Activated T-cell treated with anti-CD3 and anti-CD28 coated beads, Interleukin-2, amount 50 U/mL, for 72 hours (primary cell): ENCODE measurements around the gene RGS13. TPM values are rescaled to one million over a fixed set of nuclear protein-coding genes. Genes with fewer than 3 reads are reported as not detected.

Experiments
- ATAC-seq, 2 donors: fragments of 150-1000 bp; cut with Tn5 transposase; replicated peaks in 1 of 2; 2 replicates each; pipeline ENCODE4 v1.10.0; 2021; ENCODE audit warnings: moderate library complexity in 2 of 2, mild to moderate bottlenecking in 1 of 2
- DNase-seq, 2 donors: peaks; one replicate each; pipeline ENCODE4 v3.0.0; 2021 to 2022; ENCODE audit warnings: mixed read lengths in 1 of 2
- H3K27ac Mint-ChIP-seq: one replicate; pipeline ENCODE4 v1.8.0; 2022; ENCODE audit warnings: mild to moderate bottlenecking, moderate library complexity, mixed read lengths
- H3K27me3 Mint-ChIP-seq: one replicate; pipeline ENCODE4 v1.8.0; 2022; ENCODE audit warnings: low read depth, mixed read lengths
- H3K36me3 Mint-ChIP-seq, 2 donors: one replicate each; pipeline ENCODE4 v1.8.0; 2022; ENCODE audit warnings: mixed read lengths in 2 of 2, mild to moderate bottlenecking in 1 of 2; ENCODE audit not compliant: insufficient read depth in 2 of 2
- H3K4me1 Mint-ChIP-seq: one replicate; pipeline ENCODE4 v1.8.0; 2022; ENCODE audit warnings: low read depth, mixed read lengths
- H3K4me3 Mint-ChIP-seq, 2 donors: one replicate each; pipeline ENCODE4 v1.8.0; 2022; ENCODE audit warnings: mild to moderate bottlenecking in 2 of 2, mixed read lengths in 2 of 2, moderate library complexity in 2 of 2
- H3K9me3 Mint-ChIP-seq, 2 donors: one replicate each; pipeline ENCODE4 v1.8.0; 2022; ENCODE audit warnings: mixed read lengths in 2 of 2
- total RNA-seq, 2 donors: library from RNA; stranded (reverse); gene quantifications; one replicate each; pipeline ENCODE4 v1.2.3, GENCODE V29; 2022

Gene RGS13
- total RNA-seq, result not detected

- DNase-seq, result no peak
- Mint-ChIP-seq H3K4me1 (no peaks in the 10 kb centered on the region), H3K4me3 (no peak within 1 kb of the TSS), H3K27ac (no peak within 1 kb of the TSS), H3K27me3 (peaks cover 31% of the 10 kb centered on the region), H3K9me3 (no peaks in the 10 kb centered on the region), H3K36me3 (no peaks in the 10 kb centered on the region)
- no peak for ATAC-seq
These were observed at the start of gene RGS13 for GRCh38 chr1:192635939-192636338. TSS of gene RGS13 (plus strand) at chr1:192636147. CDS start at chr1:192644335, 8,188 bp downstream.

- no peak for ATAC-seq
- no peak for DNase-seq
- Mint-ChIP-seq H3K4me1 (peaks cover 6% of the 10 kb centered on the region), H3K4me3 (no peak overlapping the region), H3K9me3 (no peaks in the 10 kb centered on the region), H3K27me3 (peaks cover 7% of the 10 kb centered on the region), H3K36me3 (no peaks in the 10 kb centered on the region), H3K27ac (no peak overlapping the region)
These were observed 48.3 kb upstream of the RGS13 start for GRCh38 chr1:192587386-192588266.

DNA sequence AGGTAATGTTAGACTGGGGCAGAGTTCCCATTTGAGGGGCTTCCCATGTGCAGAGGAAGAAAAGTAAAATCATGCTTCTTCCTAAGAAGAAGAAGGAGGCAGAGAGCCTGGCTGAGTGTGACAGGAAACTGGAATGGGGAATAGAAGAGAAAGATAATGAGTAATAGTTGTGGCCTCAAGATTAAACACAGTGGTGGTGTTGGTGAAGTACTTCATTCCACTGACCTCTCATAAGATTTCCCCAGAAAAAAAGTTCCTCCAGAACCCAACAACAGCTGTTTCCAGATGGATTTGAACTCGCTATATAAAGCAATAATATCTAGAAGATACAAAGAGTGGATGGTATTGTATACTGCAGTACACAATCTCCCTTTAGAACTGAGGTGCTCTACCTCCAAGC, 47.4 kb upstream of the RGS13 start:
- no peaks in the 10 kb centered on the region for H3K36me3 Mint-ChIP-seq
- H3K27me3 Mint-ChIP-seq, result peaks cover 7% of the 10 kb centered on the region
- no peak for ATAC-seq
- peaks cover 6% of the 10 kb centered on the region for H3K4me1 Mint-ChIP-seq
- no peak overlapping the region for H3K4me3 Mint-ChIP-seq
- no peak overlapping the region for H3K27ac Mint-ChIP-seq
- DNase-seq, result no peak
- no peaks in the 10 kb centered on the region for H3K9me3 Mint-ChIP-seq

DNA sequence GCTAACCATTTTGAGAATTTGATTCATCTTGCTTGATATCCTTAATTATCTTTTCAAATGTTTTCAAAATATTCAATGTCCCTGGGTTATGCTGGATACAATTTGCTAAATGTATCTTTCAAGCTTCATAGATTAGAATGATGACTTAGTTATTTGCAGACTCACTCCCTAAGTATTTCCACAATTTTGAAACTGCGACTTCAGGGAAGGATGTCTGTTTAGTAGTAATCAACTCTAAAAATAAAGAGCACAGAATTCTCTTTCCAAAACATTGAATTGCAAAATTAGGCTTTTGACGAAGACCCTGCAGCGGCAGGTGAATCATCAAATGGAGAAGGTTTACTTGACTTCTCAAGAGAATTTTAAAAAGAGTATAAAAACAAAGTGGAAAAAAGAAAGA, 46.1 kb upstream of the RGS13 start:
- peaks cover 12% of the 10 kb centered on the region for H3K4me1 Mint-ChIP-seq

DNA sequence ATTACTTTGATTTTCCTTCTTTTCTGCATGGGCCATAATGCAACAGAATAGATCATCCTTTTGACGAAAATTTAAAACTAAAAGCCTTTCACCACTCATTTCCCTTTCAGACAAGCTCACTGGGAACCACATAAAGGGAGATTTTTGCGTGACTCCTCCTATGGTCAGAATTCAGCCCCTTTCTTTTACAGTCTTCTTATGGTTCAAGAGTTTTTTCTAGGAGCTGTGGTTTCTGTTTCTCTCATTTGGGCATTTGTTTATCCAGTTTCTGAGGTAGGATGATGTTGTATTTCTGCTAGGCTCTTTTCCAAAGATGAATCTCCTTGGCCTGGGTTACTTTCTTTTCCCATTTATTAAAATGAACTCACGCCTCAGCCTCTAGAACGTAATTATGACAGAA, 43.4 kb upstream of the RGS13 start:
- no peaks in the 10 kb centered on the region for H3K9me3 Mint-ChIP-seq
- H3K4me1 Mint-ChIP-seq, result peaks cover 17% of the 10 kb centered on the region
- H3K4me3 Mint-ChIP-seq, result no peak overlapping the region
- DNase-seq, result no peak
- no peak for ATAC-seq
- H3K27me3 Mint-ChIP-seq, result peaks cover 21% of the 10 kb centered on the region
- no peaks in the 10 kb centered on the region for H3K36me3 Mint-ChIP-seq
- H3K27ac Mint-ChIP-seq, result no peak overlapping the region

More for the DNA sequence above, 46.1 kb upstream of the RGS13 start:
- ATAC-seq, result no peak
- no peak for DNase-seq
- H3K36me3 Mint-ChIP-seq, result no peaks in the 10 kb centered on the region
- no peak overlapping the region for H3K27ac Mint-ChIP-seq
- peaks cover 13% of the 10 kb centered on the region for H3K27me3 Mint-ChIP-seq
- H3K4me3 Mint-ChIP-seq, result no peak overlapping the region
- no peaks in the 10 kb centered on the region for H3K9me3 Mint-ChIP-seq

DNA sequence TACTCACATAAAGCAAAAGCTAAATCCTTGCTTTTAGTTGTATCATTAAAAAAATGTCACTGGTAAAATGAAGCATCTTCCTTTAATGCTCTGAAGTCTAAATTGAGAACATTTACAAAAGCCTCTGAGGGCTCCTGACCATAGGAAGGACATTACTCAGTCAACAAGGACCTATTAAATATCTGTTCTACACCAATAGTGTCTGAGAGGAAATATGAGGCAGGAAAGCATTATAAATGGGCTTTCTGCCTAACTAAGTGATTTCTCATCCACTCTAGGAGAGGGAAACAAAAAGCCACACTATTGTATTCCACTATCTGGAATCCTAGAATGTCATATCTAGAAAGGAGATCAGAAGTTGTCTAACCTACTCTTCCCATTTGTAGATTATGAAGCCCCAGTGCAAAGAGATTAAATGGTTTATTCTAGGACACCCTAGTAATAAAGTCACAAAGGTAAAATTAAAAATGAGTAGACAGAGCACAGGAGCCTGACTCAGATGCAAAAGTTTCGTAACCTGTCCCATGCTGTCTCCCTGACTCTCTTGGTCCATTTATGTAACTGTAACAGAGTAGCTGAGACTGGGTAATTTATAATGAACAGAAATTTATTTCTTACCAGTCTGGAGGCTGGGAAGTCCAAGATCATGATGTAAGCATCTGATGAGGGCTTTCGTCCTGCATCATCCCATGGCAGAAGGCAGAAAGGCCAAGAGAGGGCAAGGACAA, 42.8 kb upstream of the RGS13 start:
- Mint-ChIP-seq H3K27ac (no peak overlapping the region), H3K36me3 (no peaks in the 10 kb centered on the region), H3K27me3 (peaks cover 21% of the 10 kb centered on the region), H3K4me3 (no peak overlapping the region), H3K9me3 (no peaks in the 10 kb centered on the region), H3K4me1 (peaks cover 12% of the 10 kb centered on the region)
- ATAC-seq (no peak), DNase-seq (no peak)

DNA sequence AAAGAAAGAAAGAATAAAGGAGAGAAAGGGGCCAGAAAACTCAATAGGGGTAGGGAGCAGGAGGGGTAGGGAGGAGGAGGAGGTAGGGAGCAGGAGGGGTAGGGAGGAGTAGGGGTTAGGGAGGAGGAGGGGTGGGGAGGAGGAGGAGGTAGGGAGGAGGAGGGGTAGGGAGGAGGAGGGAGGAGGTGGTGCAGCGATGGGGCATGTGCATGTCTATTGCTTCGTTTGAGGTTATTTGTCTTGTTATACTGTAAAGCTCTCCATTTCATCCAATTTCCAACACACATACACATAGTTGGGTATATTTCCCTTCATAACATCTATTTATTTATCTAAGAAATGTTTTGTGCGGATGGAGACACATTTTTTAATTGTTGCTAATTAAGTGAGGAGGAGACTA, 40.6 kb upstream of the RGS13 start:
- H3K27me3 Mint-ChIP-seq, result peaks cover 17% of the 10 kb centered on the region
- H3K36me3 Mint-ChIP-seq, result no peaks in the 10 kb centered on the region
- no peak overlapping the region for H3K27ac Mint-ChIP-seq
- no peak for ATAC-seq
- no peak for DNase-seq
- H3K4me1 Mint-ChIP-seq, result peaks cover 12% of the 10 kb centered on the region
- H3K9me3 Mint-ChIP-seq, result no peaks in the 10 kb centered on the region
- no peak overlapping the region for H3K4me3 Mint-ChIP-seq

DNA sequence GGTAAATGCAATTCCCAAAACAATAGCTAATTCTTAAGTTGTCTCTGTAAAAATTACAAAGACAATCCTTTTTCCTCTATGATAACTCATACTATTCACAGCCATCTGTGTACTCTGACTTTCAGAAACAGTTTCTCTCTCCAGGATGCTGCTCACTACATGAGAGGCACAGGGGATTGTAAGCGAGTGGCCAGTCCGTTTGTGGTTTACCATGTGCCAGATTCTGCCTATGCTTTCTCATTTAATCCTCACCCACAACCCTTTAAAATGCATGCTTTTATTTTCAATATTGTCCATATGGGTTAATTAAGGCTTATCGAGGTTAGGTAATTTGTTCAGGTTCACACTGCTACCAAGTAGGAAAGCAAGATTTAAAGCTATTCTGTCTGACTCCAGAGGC, 37.4 kb upstream of the RGS13 start:
- DNase-seq (no peak), ATAC-seq (no peak)
- Mint-ChIP-seq H3K9me3 (no peaks in the 10 kb centered on the region), H3K27ac (no peak overlapping the region), H3K4me3 (no peak overlapping the region), H3K36me3 (no peaks in the 10 kb centered on the region), H3K27me3 (peaks cover 15% of the 10 kb centered on the region), H3K4me1 (peaks cover 37% of the 10 kb centered on the region)

DNA sequence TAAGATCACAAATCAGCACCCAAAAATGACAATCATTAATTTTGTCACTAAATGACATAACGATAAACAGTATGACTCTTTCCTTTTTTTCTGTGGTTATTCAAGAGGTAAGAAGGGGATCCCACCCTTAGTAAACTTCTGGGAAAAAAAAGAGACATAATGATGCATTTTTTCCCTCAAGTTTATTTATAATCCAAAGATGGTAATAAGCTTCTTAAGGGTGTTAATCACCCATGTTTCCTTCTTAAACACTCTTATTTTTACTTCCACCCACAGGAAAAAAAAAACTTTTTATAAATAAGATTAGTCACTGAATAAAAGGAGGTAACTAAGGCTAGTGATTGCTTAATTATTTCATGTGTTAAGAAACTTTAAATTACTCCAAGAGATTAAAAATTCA, 35.7 kb upstream of the RGS13 start:
- H3K36me3 Mint-ChIP-seq, result no peaks in the 10 kb centered on the region
- no peak overlapping the region for H3K4me3 Mint-ChIP-seq
- H3K27ac Mint-ChIP-seq, result no peak overlapping the region
- H3K9me3 Mint-ChIP-seq, result no peaks in the 10 kb centered on the region
- H3K4me1 Mint-ChIP-seq, result peaks cover 31% of the 10 kb centered on the region
- peaks cover 8% of the 10 kb centered on the region for H3K27me3 Mint-ChIP-seq
- peak in 1 of 2 donors; percentile 33 for ATAC-seq
- no peak for DNase-seq

- DNase-seq, result no peak
- peak overlapping the region; percentile 56 for H3K27ac Mint-ChIP-seq
- H3K4me3 Mint-ChIP-seq, result peak overlapping the region in 1 of 2 donors; percentile 54
- peak; percentile 77 to 84 for ATAC-seq
- no peaks in the 10 kb centered on the region for H3K9me3 Mint-ChIP-seq
- no peaks in the 10 kb centered on the region for H3K36me3 Mint-ChIP-seq
- no peaks in the 10 kb centered on the region for H3K27me3 Mint-ChIP-seq
- H3K4me1 Mint-ChIP-seq, result peaks cover 25% of the 10 kb centered on the region
These were observed 34.8 kb upstream of the RGS13 start for GRCh38 chr1:192601143-192601542.

GRCh38 chr1:192601567-192601966, 34.4 kb upstream of the RGS13 start:
- H3K4me3 Mint-ChIP-seq, result peak overlapping the region in 1 of 2 donors; percentile 22
- no peaks in the 10 kb centered on the region for H3K27me3 Mint-ChIP-seq
- H3K36me3 Mint-ChIP-seq, result no peaks in the 10 kb centered on the region
- H3K27ac Mint-ChIP-seq, result peak overlapping the region; percentile 56
- DNase-seq (no peak), ATAC-seq (peak; percentile 37 to 60)
- peaks cover 25% of the 10 kb centered on the region for H3K4me1 Mint-ChIP-seq
- H3K9me3 Mint-ChIP-seq, result no peaks in the 10 kb centered on the region

- ATAC-seq (no peak), DNase-seq (no peak)
- Mint-ChIP-seq H3K9me3 (no peaks in the 10 kb centered on the region), H3K4me3 (no peak overlapping the region), H3K36me3 (no peaks in the 10 kb centered on the region), H3K4me1 (peaks cover 25% of the 10 kb centered on the region), H3K27ac (no peak overlapping the region), H3K27me3 (no peaks in the 10 kb centered on the region)
These were observed 33.2 kb upstream of the RGS13 start for GRCh38 chr1:192602757-192603156.

GRCh38 chr1:192603218-192603787, 32.6 kb upstream of the RGS13 start:
- H3K4me3 Mint-ChIP-seq, result no peak overlapping the region
- H3K36me3 Mint-ChIP-seq, result no peaks in the 10 kb centered on the region

More at GRCh38 chr1:192603218-192603787, 32.6 kb upstream of the RGS13 start:
- Mint-ChIP-seq H3K9me3 (no peaks in the 10 kb centered on the region), H3K4me1 (peaks cover 25% of the 10 kb centered on the region), H3K27me3 (no peaks in the 10 kb centered on the region), H3K27ac (peak overlapping the region; percentile 15)
- no peak for ATAC-seq
- no peak for DNase-seq
